GM18499 (cell line): ENCODE data around the gene IP6K3.

Source experiments
- ATAC-seq: cut with Tn5 transposase; IDR thresholded peaks from one replicate; pipeline ENCODE4 v1.9.1; 2021; ENCODE audit warnings: moderate number of reproducible peaks; ENCODE audit not compliant: insufficient read depth, unreplicated experiment

IP6K3 gene

DNA sequence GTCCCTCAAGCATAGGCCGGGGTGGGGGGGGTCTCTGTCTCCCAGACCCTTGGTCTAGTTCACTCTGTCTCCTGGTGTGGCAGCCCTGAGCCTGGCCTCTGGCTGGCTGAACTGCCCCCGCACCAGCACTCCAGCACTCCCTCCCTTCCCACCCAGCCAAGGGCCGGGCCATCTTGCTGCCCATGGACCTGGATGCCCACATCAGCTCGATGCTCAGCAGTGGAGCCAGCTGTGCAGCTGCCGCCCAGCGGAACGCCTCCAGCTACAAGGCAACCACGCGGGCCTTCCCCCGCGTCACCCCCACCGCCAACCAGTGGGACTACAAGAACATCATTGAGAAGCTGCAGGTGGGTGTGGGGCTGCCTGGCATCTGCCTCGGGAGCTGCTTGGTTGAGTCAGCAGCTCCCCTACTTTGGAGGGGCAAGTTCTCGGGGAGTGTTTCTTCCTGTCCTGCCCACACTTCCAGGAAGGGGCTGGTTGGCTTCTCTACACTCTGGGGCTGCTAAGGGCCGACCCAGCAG lies 63.6 kb downstream of the IP6K3 start:
- ATAC-seq = no peak

DNA sequence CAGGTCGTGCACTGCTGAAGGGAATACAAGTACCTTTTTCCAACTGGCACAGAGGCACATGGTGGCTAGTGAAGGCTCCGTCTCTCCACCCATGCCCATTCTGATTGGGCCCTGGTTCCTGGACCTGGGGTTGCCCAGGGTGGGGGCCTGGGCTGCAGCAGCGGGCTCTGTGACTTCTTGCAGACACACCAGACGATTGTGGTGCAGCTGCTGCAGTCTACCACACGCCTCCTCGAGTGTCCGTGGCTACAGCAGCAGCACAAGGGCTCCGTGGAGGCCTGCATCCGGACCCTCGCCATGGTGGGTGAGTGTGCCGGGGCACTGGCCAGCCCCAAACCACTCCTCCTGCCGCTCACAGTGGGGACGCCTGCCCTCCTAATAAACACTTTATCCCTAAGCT lies 64.4 kb downstream of the IP6K3 start:
- no peak for ATAC-seq

DNA sequence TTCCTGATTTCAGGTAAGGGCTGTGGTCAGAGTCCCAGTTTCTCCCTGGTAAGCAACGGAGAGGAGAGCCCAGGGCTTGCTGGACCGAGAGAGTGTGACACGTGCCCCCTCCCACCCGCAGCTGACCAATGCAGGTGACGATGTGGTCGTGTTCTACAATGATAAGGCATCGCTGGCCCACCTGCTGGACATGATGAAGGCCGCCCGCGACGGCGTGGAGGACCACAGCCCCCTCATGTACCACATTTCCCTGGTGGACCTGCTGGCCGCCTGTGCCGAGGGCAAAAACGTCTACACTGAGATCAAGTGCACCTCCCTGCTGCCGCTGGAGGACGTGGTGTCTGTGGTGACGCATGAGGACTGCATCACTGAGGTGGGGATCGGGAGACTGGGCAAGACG lies 66.9 kb downstream of the IP6K3 start:
- ATAC-seq = no peak

DNA sequence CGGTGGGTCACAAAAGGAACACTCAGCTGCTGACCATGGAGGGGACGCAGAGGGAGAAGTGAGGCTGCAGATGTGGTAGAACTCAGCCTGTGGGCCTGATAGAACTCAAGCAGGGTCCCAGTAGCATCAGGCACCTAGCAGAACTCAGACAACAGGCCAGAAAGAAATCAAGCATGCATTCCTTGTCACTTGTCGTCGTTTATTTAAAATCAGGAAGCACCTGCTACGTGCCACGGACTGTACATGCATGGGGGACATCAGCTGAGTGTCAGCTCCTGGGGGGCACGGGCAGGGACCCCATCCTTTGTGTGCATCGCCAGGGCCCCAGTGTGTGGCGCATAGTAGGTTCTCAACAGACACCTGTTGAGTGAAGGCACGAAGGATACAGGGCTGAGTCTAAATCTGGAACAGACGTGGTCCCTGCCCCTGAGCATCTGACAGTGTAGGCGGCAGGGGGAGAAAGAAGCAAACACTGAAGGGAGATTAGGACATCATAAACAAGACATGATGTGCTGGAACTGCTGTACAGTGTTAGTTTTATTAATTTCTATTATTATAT lies 67.7 kb downstream of the IP6K3 start:
- no peak for ATAC-seq

DNA sequence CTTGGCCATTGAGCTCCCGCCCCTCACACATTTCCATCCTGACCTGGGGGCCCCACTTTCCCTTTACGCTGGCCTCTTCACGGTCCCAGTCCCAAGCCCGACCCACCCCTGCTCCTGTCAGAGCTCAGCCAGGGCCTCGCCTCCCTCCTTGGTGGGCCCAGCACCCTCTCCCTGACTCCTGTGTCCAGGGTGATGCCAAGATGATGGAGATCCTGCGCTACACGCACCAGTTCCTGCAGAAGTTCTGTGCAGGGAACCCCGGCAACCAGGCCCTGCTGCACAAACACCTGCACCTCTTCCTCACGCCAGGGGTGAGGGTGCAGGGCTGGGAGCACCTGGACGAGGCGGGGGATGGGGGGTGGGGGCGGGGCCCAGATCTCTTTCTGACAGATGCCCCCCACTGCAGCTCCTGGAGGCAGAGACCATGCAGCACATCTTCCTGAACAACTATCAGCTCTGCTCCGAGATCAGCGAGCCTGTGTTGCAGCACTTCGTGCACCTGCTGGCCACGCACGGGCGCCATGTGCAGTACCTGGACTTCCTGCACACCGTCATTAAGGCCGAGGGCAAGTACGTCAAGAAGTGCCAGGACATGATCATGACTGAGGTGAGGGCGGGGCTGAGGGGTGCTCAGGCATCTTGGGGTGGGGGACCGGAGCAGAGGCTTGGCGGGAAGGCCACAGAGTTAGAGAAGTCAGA lies 68.3 kb downstream of the IP6K3 start:
- no peak for ATAC-seq

DNA sequence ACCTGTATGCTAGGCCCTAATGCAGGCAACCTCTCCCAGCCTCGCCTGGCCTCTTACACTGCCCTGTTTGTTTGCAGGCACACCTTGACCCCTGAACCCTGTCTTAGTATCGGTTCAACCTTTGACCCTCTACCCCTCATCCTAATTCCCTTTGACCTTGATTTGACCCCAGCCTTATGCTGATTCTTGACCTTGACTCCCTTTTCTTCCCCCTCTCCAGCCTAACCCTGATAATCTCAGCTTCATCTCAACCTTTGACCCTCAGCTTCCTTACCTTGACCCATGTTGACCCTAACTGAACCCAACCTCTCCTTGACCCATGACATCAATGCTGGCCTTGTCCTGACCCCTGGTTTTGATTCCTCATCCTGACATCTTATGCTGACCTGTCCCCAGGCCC lies 69.0 kb downstream of the IP6K3 start:
- ATAC-seq = no peak

DNA sequence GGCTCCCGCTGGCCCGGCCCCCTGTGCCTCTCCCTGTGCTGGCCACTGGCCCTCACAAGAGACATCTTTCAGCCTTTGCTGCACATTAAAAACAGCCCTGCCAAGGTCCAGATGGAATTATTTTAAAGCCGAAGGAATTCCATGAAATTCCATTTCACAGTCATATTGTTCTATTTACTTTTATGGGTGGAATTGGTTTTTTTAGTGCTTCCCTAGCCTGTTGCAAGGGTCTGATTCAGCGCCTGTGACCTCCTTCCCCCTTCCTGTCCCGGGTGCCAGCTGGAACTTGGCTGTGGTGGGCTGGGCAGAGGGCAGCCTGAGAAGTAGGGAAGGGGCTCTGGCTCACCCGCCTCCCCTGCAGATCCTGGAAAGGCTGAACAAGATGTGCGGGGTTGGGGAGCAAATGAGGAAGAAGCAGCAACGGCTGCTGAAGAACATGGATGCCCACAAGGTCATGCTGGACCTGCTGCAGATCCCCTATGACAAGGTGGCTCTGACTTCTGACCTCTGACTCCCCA lies 69.5 kb downstream of the IP6K3 start:
- ATAC-seq = no peak

DNA sequence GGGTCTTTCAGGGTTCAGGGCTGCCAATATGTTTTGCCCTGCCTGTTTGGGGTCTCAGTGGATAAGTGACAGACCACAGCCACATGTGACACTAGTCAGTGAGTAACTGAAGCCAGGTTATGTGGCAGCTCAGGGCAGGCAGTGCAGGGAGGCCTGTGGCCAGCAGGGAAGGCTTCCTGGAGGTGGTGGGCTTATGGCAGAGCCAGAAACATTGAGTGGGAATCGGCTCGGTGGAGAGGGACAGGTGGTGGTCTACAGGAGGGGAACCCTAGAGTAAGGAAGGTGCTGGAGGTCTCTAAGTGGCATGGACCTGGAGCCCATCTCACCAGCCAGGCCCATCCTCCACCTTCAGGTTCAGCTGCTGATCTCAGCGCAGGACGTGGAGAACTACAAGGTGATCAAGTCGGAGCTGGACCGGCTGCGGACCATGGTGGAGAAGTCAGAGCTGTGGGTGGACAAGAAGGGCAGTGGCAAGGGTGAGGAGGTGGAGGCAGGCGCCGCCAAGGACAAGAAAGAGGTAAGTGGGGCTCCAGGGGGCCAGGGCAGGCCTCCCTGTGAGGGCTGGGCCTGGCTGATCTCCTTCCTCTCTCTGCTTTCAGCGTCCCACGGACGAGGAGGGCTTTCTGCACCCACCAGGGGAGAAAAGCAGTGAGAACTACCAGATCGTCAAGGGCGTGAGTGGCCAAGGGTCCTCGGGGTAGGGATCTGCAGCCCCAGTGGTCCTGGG lies 70.1 kb downstream of the IP6K3 start:
- no peak for ATAC-seq

DNA sequence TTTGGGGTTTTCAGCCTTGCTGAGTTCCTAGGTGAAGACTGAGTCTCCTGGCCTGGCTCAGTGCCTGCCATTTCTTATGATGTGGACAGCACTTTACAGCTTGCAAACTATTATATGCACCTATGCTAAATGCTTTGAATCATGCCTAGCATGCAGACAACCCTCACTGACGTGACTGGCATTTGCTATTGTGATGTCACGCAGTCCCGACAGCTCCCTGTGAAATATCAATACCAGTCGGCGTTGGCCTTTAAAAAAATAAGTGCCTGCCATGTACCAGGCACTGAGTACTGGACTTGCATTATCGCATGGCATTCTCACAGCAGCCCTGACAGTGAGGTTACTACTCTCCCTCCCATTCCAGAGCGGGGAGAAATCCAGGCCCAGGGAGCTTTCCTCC lies 70.7 kb downstream of the IP6K3 start:
- ATAC-seq = no peak

DNA sequence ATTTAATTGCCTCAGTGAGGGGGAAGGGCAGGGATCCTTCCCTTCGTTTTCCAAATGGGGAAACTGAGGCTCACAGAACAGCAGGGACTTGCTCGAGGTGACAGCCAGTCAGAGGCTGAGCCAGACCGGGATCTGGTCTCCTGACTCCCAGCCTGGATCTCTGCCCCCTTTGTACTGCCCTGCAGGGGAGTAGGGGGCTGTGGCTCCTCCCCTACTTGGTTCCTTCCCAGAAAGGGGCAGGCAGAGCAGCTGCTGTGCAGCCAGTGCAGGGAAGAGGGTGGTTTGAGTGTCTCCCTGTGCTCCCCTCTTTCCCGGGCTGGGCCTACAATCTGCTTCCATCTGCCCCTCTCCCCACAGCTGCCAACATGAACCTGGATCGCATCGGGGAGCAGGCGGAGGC lies 72.9 kb downstream of the IP6K3 start:
- no peak for ATAC-seq

DNA sequence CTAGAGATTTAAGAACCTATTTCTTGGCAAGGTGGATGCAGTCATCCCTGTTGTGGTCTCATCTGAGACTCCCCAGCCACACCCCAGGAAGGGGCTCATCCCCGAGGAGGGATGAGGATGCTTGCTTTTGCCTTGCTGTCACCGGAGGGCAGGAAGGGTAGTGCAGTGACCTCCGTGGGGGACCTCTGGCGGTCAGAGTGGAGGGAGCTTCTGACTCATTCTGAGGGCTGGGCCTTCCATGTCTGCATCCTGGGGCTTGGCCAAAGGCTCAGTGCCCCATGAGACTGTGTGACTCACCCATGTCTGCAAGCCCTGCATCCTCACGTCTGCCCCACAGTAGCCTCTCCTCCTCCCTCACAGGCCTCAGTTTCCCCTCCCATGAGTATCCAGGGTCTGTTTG lies 73.9 kb downstream of the IP6K3 start:
- ATAC-seq = no peak

DNA sequence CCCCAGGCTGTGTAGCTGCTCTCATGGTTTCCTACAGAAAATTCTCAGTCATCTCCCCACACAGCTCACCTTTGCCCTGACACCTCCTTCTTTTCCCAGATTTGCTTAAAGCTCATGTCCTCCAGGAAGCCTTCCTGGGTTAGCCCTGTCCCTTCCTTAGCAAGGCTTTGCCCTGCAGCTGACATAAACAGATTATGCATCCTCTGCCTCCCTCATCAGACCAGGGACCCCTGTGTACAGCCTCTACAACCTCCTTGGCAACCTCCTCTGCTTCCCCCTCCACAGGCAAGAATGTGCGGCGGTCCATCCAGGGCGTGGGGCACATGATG lies 75.0 kb downstream of the IP6K3 start:
- no peak for ATAC-seq
